ENCODE measurements around the gene SUSD1.

The SUSD1 gene

GRCh38 chr9:112174965-112175795 is at the start of gene SUSD1:
TSS of gene SUSD1 (minus strand) at chr9:112175297. CDS start at chr9:112175235, 62 bp downstream.
- peaks cover 22 to 85% (median 42%) of the 10 kb centered on the region in 10 experiments for H3K4me1 ChIP-seq
- H3K9ac ChIP-seq = peak within 1 kb of the TSS; percentile 93 to 99 (median 98)
- H3K9me3 ChIP-seq (replicated peaks in 1 of 11) = no peaks in the 10 kb centered on the region
- H3K27ac ChIP-seq = peak within 1 kb of the TSS; percentile 95 to 99 (median 98)
- TF ChIP-seq Cebpa-rat (IDR thresholded peaks at IDR 0.05) = no peak
- H4K20me1 ChIP-seq = peaks cover 0 to 3% (median 0%) of the 10 kb centered on the region in 11 experiments; a peak in 4 of 22 replicates
- H3K27me3 ChIP-seq = no peaks in the 10 kb centered on the region
- peak within 1 kb of the TSS; percentile 80 to 95 (median 92) for H3K4me2 ChIP-seq
- H3K36me3 ChIP-seq = peaks cover 0 to 19% (median 5%) of the 10 kb centered on the region in 11 experiments; a peak in 3 of 22 replicates
- H3K4me3 ChIP-seq = peak within 1 kb of the TSS; percentile 76 to 91 (median 86)

- Histone ChIP-seq H3K4me1 (peaks cover 0 to 10% (median 5%) of the 10 kb centered on the region in 10 experiments; a peak in 7 of 20 replicates), H3K9me3 (replicated peaks in 1 of 11) (no peaks in the 10 kb centered on the region), H3K4me2 (0 out of 22 replicates have a peak overlapping the region, but pooled peaks of 1 of the 11 experiments have one; percentile 10), H3K27ac (no peak overlapping the region), H4K20me1 (peaks cover 0 to 7% (median 0%) of the 10 kb centered on the region in 11 experiments; a peak in 1 of 22 replicates), H3K4me3 (no peak overlapping the region), H3K9ac (no peak overlapping the region), H3K36me3 (peaks cover 79 to 98% (median 91%) of the 10 kb centered on the region in 11 experiments), H3K27me3 (no peaks in the 10 kb centered on the region)
- TF ChIP-seq Cebpa-rat (IDR thresholded peaks at IDR 0.05) = no peak
These were observed 49.5 kb upstream of the SUSD1 start for GRCh38 chr9:112224401-112225289.

- H3K9me3 ChIP-seq (replicated peaks in 1 of 11) = no peaks in the 10 kb centered on the region
- no peaks in the 10 kb centered on the region for H3K27me3 ChIP-seq
- TF ChIP-seq Cebpa-rat (IDR thresholded peaks at IDR 0.05) = no peak
- peaks cover 0 to 15% (median 6%) of the 10 kb centered on the region in 10 experiments; a peak in 7 of 20 replicates for H3K4me1 ChIP-seq
- no peak overlapping the region for H3K4me3 ChIP-seq
- H3K36me3 ChIP-seq = peaks cover 65 to 98% (median 76%) of the 10 kb centered on the region in 11 experiments
- H3K27ac ChIP-seq = no peak overlapping the region
- H3K4me2 ChIP-seq = peak overlapping the region in 4 of 11 experiments; percentile 2 to 29 (median 5); a peak in 6 of 22 replicates
- no peak overlapping the region for H3K9ac ChIP-seq
- H4K20me1 ChIP-seq = peaks cover 0 to 3% (median 0%) of the 10 kb centered on the region in 11 experiments; a peak in 1 of 22 replicates
These were observed 43.8 kb upstream of the SUSD1 start for GRCh38 chr9:112218908-112219307.

- Histone ChIP-seq H3K36me3 (peaks cover 86 to 100% (median 95%) of the 10 kb centered on the region in 11 experiments), H3K27me3 (no peaks in the 10 kb centered on the region), H3K4me1 (no peaks in the 10 kb centered on the region), H3K27ac (no peak overlapping the region), H3K9ac (no peak overlapping the region), H3K4me2 (no peak overlapping the region), H3K4me3 (no peak overlapping the region), H3K9me3 (replicated peaks in 1 of 11) (peaks cover 23 to 40% (median 31%) of the 10 kb centered on the region in 11 experiments), H4K20me1 (no peaks in the 10 kb centered on the region)
- no peak for TF ChIP-seq Cebpa-rat (IDR thresholded peaks at IDR 0.05)
These were observed 37.8 kb upstream of the SUSD1 start for GRCh38 chr9:112212926-112213325.

- no peaks in the 10 kb centered on the region for H3K27me3 ChIP-seq
- H3K9me3 ChIP-seq (replicated peaks in 1 of 11) = peaks cover 32 to 65% (median 44%) of the 10 kb centered on the region in 11 experiments
- H3K36me3 ChIP-seq = peaks cover 57 to 96% (median 73%) of the 10 kb centered on the region in 11 experiments
- H3K4me3 ChIP-seq = no peak overlapping the region
- no peaks in the 10 kb centered on the region for H4K20me1 ChIP-seq
- H3K4me2 ChIP-seq = no peak overlapping the region
- H3K4me1 ChIP-seq = no peaks in the 10 kb centered on the region
- no peak overlapping the region for H3K27ac ChIP-seq
- no peak overlapping the region for H3K9ac ChIP-seq
- TF ChIP-seq Cebpa-rat (IDR thresholded peaks at IDR 0.05) = no peak
These were observed 32.4 kb upstream of the SUSD1 start for GRCh38 chr9:112207451-112207850.

- no peak for TF ChIP-seq Cebpa-rat (IDR thresholded peaks at IDR 0.05)
- no peak overlapping the region for H3K9ac ChIP-seq
- no peak overlapping the region for H3K4me2 ChIP-seq
- no peak overlapping the region for H3K4me3 ChIP-seq
- no peaks in the 10 kb centered on the region for H3K27me3 ChIP-seq
- H3K9me3 ChIP-seq (replicated peaks in 1 of 11) = peaks cover 15 to 42% (median 19%) of the 10 kb centered on the region in 11 experiments
- no peaks in the 10 kb centered on the region for H4K20me1 ChIP-seq
- H3K36me3 ChIP-seq = peaks cover 20 to 57% (median 37%) of the 10 kb centered on the region in 11 experiments
- no peaks in the 10 kb centered on the region for H3K4me1 ChIP-seq
- H3K27ac ChIP-seq = no peak overlapping the region
These were observed 28.4 kb upstream of the SUSD1 start for GRCh38 chr9:112203536-112203935.

GRCh38 chr9:112200711-112201110 is 25.6 kb upstream of the SUSD1 start:
- Histone ChIP-seq H3K9ac (no peak overlapping the region), H3K4me2 (no peak overlapping the region), H4K20me1 (no peaks in the 10 kb centered on the region), H3K27me3 (no peaks in the 10 kb centered on the region), H3K4me1 (no peaks in the 10 kb centered on the region; a peak in 1 of 20 replicates), H3K27ac (no peak overlapping the region), H3K36me3 (peaks cover 0 to 29% (median 11%) of the 10 kb centered on the region in 11 experiments; a peak in 14 of 22 replicates), H3K9me3 (replicated peaks in 1 of 11) (peaks cover 0 to 19% (median 0%) of the 10 kb centered on the region in 11 experiments; a peak in 4 of 22 replicates), H3K4me3 (no peak overlapping the region)
- TF ChIP-seq Cebpa-rat (IDR thresholded peaks at IDR 0.05) = no peak

- no peak overlapping the region for H3K27ac ChIP-seq
- H3K36me3 ChIP-seq = peaks cover 0 to 11% (median 0%) of the 10 kb centered on the region in 11 experiments; a peak in 3 of 22 replicates
- no peak overlapping the region for H3K9ac ChIP-seq
- H4K20me1 ChIP-seq = no peaks in the 10 kb centered on the region
- peaks cover 0 to 10% (median 0%) of the 10 kb centered on the region in 11 experiments; a peak in 1 of 22 replicates for H3K9me3 ChIP-seq (replicated peaks in 1 of 11)
- H3K27me3 ChIP-seq = no peaks in the 10 kb centered on the region
- no peak for TF ChIP-seq Cebpa-rat (IDR thresholded peaks at IDR 0.05)
- H3K4me1 ChIP-seq = peaks cover 0 to 15% (median 7%) of the 10 kb centered on the region in 10 experiments; a peak in 8 of 20 replicates
- H3K4me3 ChIP-seq = no peak overlapping the region
- no peak overlapping the region for H3K4me2 ChIP-seq
These were observed 23.5 kb upstream of the SUSD1 start for GRCh38 chr9:112198646-112199045.
